Measurements from ENCODE around the gene NSD1. TPM values are rescaled to one million over a fixed set of nuclear protein-coding genes. Genes with fewer than 3 reads are reported as not detected.

The NSD1 gene
- total RNA-seq, 1 experiment from 2014 or later, result 58.8 TPM

GRCh38 chr5:177093803-177094202 lies 39.8 kb upstream of the NSD1 start (continued):
- no peak for TF ChIP-seq ATF3 (IDR thresholded peaks at IDR 0.05)
- TF ChIP-seq FOSL1 (IDR thresholded peaks at IDR 0.05; ENCODE audit: low read depth), result no peak
- no peak for TF ChIP-seq CTCF (IDR thresholded peaks at IDR 0.05 in 2 of 3, conservative IDR thresholded peaks at IDR 0.05 in 1 of 3; ENCODE audit: borderline replicate concordance in 1 of 3, insufficient read depth in 1 of 3, low read depth in 2 of 3, low read length in 2 of 3)

- no peak for TF ChIP-seq POLR2A (IDR thresholded peaks at IDR 0.05; ENCODE audit: borderline replicate concordance, extremely low read depth, insufficient read depth, insufficient read length)
- no peak for TF ChIP-seq SIN3A (IDR thresholded peaks at IDR 0.05; ENCODE audit: low read depth)
- TF ChIP-seq YY1 (IDR thresholded peaks at IDR 0.05; ENCODE audit: extremely low read depth, insufficient replicate concordance, low read depth, low read length), result no peak
- TF ChIP-seq ZNF274 (IDR thresholded peaks at IDR 0.05; ENCODE audit: low read depth, low read length), result no peak
- TF ChIP-seq ELF1 (IDR thresholded peaks at IDR 0.05; ENCODE audit: borderline replicate concordance, low read depth), result no peak
- no peak for TF ChIP-seq FOSL1 (IDR thresholded peaks at IDR 0.05; ENCODE audit: low read depth)
- TF ChIP-seq TCF7L2 (IDR thresholded peaks at IDR 0.05; ENCODE audit: borderline replicate concordance, extremely low read depth, insufficient read depth, insufficient read length), result no peak
- no peak for TF ChIP-seq REST (IDR thresholded peaks at IDR 0.05; ENCODE audit: low read depth)
- TF ChIP-seq MAX (IDR thresholded peaks at IDR 0.05), result no peak
- no peak for TF ChIP-seq JUND (IDR thresholded peaks at IDR 0.05)
- no peak for TF ChIP-seq RAD21 (IDR thresholded peaks at IDR 0.05; ENCODE audit: low read depth)
- no peak for TF ChIP-seq POLR2AphosphoS5 (IDR thresholded peaks at IDR 0.05; ENCODE audit: low read depth, low read length)
- no peak for TF ChIP-seq EZH2phosphoT487 (IDR thresholded peaks at IDR 0.05; ENCODE audit: borderline replicate concordance)
- no peak for TF ChIP-seq ATF3 (IDR thresholded peaks at IDR 0.05)
- no peak for TF ChIP-seq ZFX (IDR thresholded peaks at IDR 0.05)
- no peak for TF ChIP-seq CBX3 (IDR thresholded peaks at IDR 0.05; ENCODE audit: low read depth)
- no peak for TF ChIP-seq EZH2 (IDR thresholded peaks at IDR 0.05)
- TF ChIP-seq SRF (IDR thresholded peaks at IDR 0.05; ENCODE audit: low read depth), result no peak
- Histone ChIP-seq H3K4me3 (replicated peaks in 1 of 2; ENCODE audit: low read depth in 1 of 2, low read length in 2 of 2) (no peak overlapping the region), H3K9ac (ENCODE audit: low read length) (no peak overlapping the region), H3K9me3 (ENCODE audit: control insufficient read depth in 1 of 2, insufficient read depth in 1 of 2, low read depth in 1 of 2, low read length in 2 of 2) (no peaks in the 10 kb centered on the region), H3K4me1 (ENCODE audit: control insufficient read depth in 1 of 2, insufficient read depth in 2 of 2, low read length in 2 of 2) (no peaks in the 10 kb centered on the region), H3K27me3 (ENCODE audit: insufficient read depth, low read length) (no peaks in the 10 kb centered on the region), H4K20me1 (ENCODE audit: insufficient read depth) (no peaks in the 10 kb centered on the region), H2AFZ (ENCODE audit: low read depth, low read length, poor library complexity, severe bottlenecking) (no peak overlapping the region), H3K36me3 (ENCODE audit: control insufficient read depth in 1 of 2, insufficient read depth in 2 of 2, low read length in 2 of 2) (peaks cover 5 to 12% of the 10 kb centered on the region in 2 experiments; a peak in 2 of 4 replicates), H3K27ac (ENCODE audit: low read depth, low read length) (no peak overlapping the region), H3K4me2 (ENCODE audit: low read length) (no peak overlapping the region), H3K79me2 (ENCODE audit: insufficient read depth, low read length) (0 out of 2 replicates have a peak, but pooled peaks cover 5% of the 10 kb centered on the region), H3K9me2 (ENCODE audit: insufficient read depth) (no peaks in the 10 kb centered on the region)
- CTCF ChIA-PET, result interaction anchor here (0.6 kb wide), 1 partner anchor 53 kb away, joined by 3 read pairs; no protein-coding TSS in a partner anchor
- RAD21 ChIA-PET (ENCODE audit: low non-redundant PET in 1 of 2, low total read pairs in 2 of 2, uncharacterized antibody in 2 of 2, unreplicated experiment in 2 of 2), result interaction anchor here in 1 of 2 experiments (0.5 kb wide), 1 partner anchor 8 kb away, joined by 4 read pairs; no protein-coding TSS in a partner anchor
- no peak for ATAC-seq
- DNase-seq (ENCODE audit: low read depth, low spot score), result no peak
- intact Hi-C loops (cut with micrococcal nuclease), result no loop called here
- POLR2A ChIA-PET, result no interaction called here
- no TSS peak for BruUV-seq (replicated peaks)
Measured at GRCh38 chr5:177094224-177095087, 39.1 kb upstream of the NSD1 start.

Measured in HCT116 (cell line).